Tibial artery (tissue), 4 donors: ENCODE measurements around the gene CAPZA1.

Source experiments
- DNase-seq, 2 donors: peaks; one replicate each; pipeline ENCODE4 v3.0.0-alpha.2; 2019
- H3K27ac ChIP-seq, 2 donors: fragments of 200-600 bp; sonication (generic) in 1 of 2; 1 replicate in 1 of 2; 2 replicates in 1 of 2; pipeline ENCODE4 v1.5.1; 2018 to 2019; ENCODE audit warnings: mild to moderate bottlenecking in 1 of 2
- H3K27me3 ChIP-seq, 2 donors: fragments of 200-600 bp; sonication (generic) in 1 of 2; one replicate each; pipeline versions ENCODE4 v1.5.1 to v1.6.0; 2016 to 2019
- H3K36me3 ChIP-seq, 3 donors: fragments of 200-600 bp; sonication (generic) in 2 of 3; one replicate each; pipeline ENCODE4 v1.5.1; 2016 to 2019; ENCODE audit warnings: mild to moderate bottlenecking in 2 of 3
- H3K4me1 ChIP-seq, 4 donors: fragments of 200-600 bp; sonication (generic) in 2 of 4; 1 replicate in 3 of 4; 2 replicates in 1 of 4; pipeline ENCODE4 v1.5.1; 2016 to 2019
- H3K4me3 ChIP-seq, 2 donors: fragments of 200-600 bp; sonication (generic) in 1 of 2; 1 replicate in 1 of 2; 2 replicates in 1 of 2; pipeline ENCODE4 v1.5.1; 2018 to 2019; ENCODE audit warnings: mild to moderate bottlenecking in 2 of 2
- H3K9me3 ChIP-seq, 3 donors: fragments of 200-600 bp; sonication (generic) in 1 of 3; one replicate each; pipeline ENCODE4 v1.5.1; 2016 to 2019
- CTCF ChIP-seq, 2 experiments: fragments of 200-600 bp in 1 of 2; fragments of 450-650 bp in 1 of 2; IDR thresholded peaks; one replicate each; pipeline ENCODE4 v1.5.1; 2017 to 2019; ENCODE audit warnings: antibody characterized with exemption in 2 of 2, mild to moderate bottlenecking in 1 of 2, moderate library complexity in 1 of 2
- intact Hi-C: fragments of 100-400 bp; cut with DNase I; formaldehyde crosslinking; loops from one replicate; pipeline ENCODE4 v1.15.0; 2023; ENCODE audit warnings: low total_unique reads

The CAPZA1 gene

GRCh38 chr1:112678605-112679004 is 59.0 kb downstream of the CAPZA1 start:
- DNase-seq: no peak
- Histone ChIP-seq H3K4me3 (no peak overlapping the region), H3K27ac (no peak overlapping the region), H3K27me3 (no peaks in the 10 kb centered on the region), H3K4me1 (peaks cover 0 to 23% (median 11%) of the 10 kb centered on the region in 4 donors), H3K36me3 (no peaks in the 10 kb centered on the region), H3K9me3 (no peaks in the 10 kb centered on the region)
- intact Hi-C loops: no loop called here
- TF ChIP-seq CTCF (IDR thresholded peaks at IDR 0.05): no peak

DNA sequence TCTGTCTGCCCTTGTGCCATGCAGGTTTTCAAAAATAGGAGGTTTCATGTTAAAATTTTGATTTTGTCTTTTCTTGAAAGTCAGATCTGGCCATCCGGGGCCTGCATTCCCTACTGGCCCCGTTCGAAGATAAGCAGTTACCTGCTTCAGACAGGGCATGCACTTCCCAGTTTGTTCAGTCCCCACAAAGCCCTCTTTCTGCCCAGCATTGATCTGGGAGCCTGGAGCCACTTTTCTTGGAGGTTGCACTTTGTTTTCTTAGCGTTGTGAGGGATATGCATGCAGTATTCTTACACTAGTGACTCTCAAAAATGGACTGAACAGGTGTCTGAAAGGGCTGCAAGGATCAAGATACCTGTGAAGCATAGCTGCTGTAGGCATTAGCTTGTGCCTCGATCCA is 66.3 kb downstream of the CAPZA1 start:
- Histone ChIP-seq H3K4me3 (no peak overlapping the region), H3K9me3 (no peaks in the 10 kb centered on the region), H3K36me3 (peaks cover 0 to 25% (median 18%) of the 10 kb centered on the region in 3 donors), H3K4me1 (peaks cover 0 to 11% (median 0%) of the 10 kb centered on the region in 4 donors), H3K27ac (no peak overlapping the region), H3K27me3 (no peaks in the 10 kb centered on the region)
- intact Hi-C loops: no loop called here
- TF ChIP-seq CTCF (IDR thresholded peaks at IDR 0.05): no peak
- no peak for DNase-seq

GRCh38 chr1:112686417-112686816 is 66.8 kb downstream of the CAPZA1 start:
- Histone ChIP-seq H3K4me3 (no peak overlapping the region), H3K36me3 (peaks cover 5 to 30% (median 22%) of the 10 kb centered on the region in 3 donors), H3K4me1 (peaks cover 0 to 11% (median 0%) of the 10 kb centered on the region in 4 donors), H3K27ac (no peak overlapping the region), H3K27me3 (no peaks in the 10 kb centered on the region), H3K9me3 (no peaks in the 10 kb centered on the region)
- intact Hi-C loops: no loop called here
- no peak for TF ChIP-seq CTCF (IDR thresholded peaks at IDR 0.05)
- no peak for DNase-seq

DNA sequence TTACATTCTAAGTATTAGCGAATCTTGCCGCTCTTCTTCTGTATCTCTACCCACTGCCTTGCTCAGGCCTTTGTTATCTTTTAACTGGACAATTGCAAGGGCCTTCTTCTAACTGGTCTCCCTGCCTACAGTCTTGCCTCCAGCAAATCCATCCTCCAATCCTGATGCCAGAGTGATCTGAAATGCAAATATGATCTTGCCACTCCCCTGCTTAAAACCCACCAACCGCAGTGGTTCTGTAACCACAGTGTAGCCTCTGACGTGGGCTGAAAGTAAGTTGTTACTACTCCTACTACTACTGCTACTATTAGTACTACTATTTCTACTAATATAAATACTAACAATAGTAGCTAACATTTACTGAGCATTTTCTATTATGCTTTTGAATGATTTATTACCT is 67.2 kb downstream of the CAPZA1 start:
- TF ChIP-seq CTCF (IDR thresholded peaks at IDR 0.05): no peak
- H3K4me1 ChIP-seq: peaks cover 0 to 11% (median 0%) of the 10 kb centered on the region in 4 donors
- H3K36me3 ChIP-seq: peaks cover 9 to 34% (median 26%) of the 10 kb centered on the region in 3 donors
- no peak overlapping the region for H3K4me3 ChIP-seq
- intact Hi-C loops: no loop called here
- no peaks in the 10 kb centered on the region for H3K9me3 ChIP-seq
- no peaks in the 10 kb centered on the region for H3K27me3 ChIP-seq
- no peak for DNase-seq
- no peak overlapping the region for H3K27ac ChIP-seq

- no peak overlapping the region for H3K27ac ChIP-seq
- intact Hi-C loops: no loop called here
- no peaks in the 10 kb centered on the region for H3K27me3 ChIP-seq
- H3K4me3 ChIP-seq: no peak overlapping the region
- peaks cover 0 to 11% (median 0%) of the 10 kb centered on the region in 4 donors for H3K4me1 ChIP-seq
- DNase-seq: no peak
- H3K9me3 ChIP-seq: no peaks in the 10 kb centered on the region
- peaks cover 14 to 39% (median 31%) of the 10 kb centered on the region in 3 donors for H3K36me3 ChIP-seq
- TF ChIP-seq CTCF (IDR thresholded peaks at IDR 0.05): no peak
Measured at GRCh38 chr1:112687361-112687760, 67.7 kb downstream of the CAPZA1 start.
